Liver (tissue), 9 donors: ENCODE data around the gene JAKMIP2. TPM values are rescaled to one million over a fixed set of nuclear protein-coding genes. Genes with fewer than 3 reads are reported as not detected.
A peak's percentile ranks its signal among the peaks of the same experiment; 100 is the strongest.

Experiments used
- DNase-seq: peaks from one replicate; pipeline ENCODE4 v3.0.0-alpha.2; 2017; ENCODE audit warnings: low spot score
- H3K27ac ChIP-seq, 2 donors: one replicate each; pipeline ENCODE4 v1.7.0; 2013; ENCODE audit warnings: inconsistent platforms in 2 of 2, low read length in 2 of 2, control low read depth in 1 of 2, low read depth in 1 of 2, mild to moderate bottlenecking in 1 of 2
- H3K27me3 ChIP-seq, 4 donors: one replicate each; pipeline versions ENCODE4 v1.6.1 to v1.7.0; 2013; ENCODE audit warnings: low read length in 3 of 4, inconsistent platforms in 1 of 4, mild to moderate bottlenecking in 1 of 4, moderate library complexity in 1 of 4; ENCODE audit not compliant: control insufficient read depth in 4 of 4, insufficient read depth in 4 of 4
- H3K36me3 ChIP-seq, 4 donors: one replicate each; pipeline versions ENCODE4 v1.6.1 to v1.7.0; 2013; ENCODE audit warnings: low read length in 3 of 4, mild to moderate bottlenecking in 3 of 4, low read depth in 1 of 4, moderate library complexity in 1 of 4; ENCODE audit not compliant: control insufficient read depth in 4 of 4, insufficient read depth in 3 of 4
- H3K4me1 ChIP-seq, 4 donors: one replicate each; pipeline versions ENCODE4 v1.6.1 to v1.7.0; 2013; ENCODE audit warnings: low read length in 3 of 4, mild to moderate bottlenecking in 3 of 4, moderate library complexity in 1 of 4; ENCODE audit not compliant: control insufficient read depth in 4 of 4, insufficient read depth in 4 of 4
- H3K4me3 ChIP-seq, 3 donors: one replicate each; pipeline versions ENCODE4 v1.6.1 to v1.7.0; 2013; ENCODE audit warnings: low read length in 3 of 3, control low read depth in 1 of 3, low read depth in 1 of 3, mild to moderate bottlenecking in 1 of 3
- H3K9ac ChIP-seq, 2 donors: one replicate each; pipeline ENCODE4 v1.7.0; 2013; ENCODE audit warnings: low read length in 2 of 2, mild to moderate bottlenecking in 2 of 2, moderate library complexity in 2 of 2, control low read depth in 1 of 2, low read depth in 1 of 2
- H3K9me3 ChIP-seq, 4 donors: one replicate each; pipeline versions ENCODE4 v1.6.1 to v1.7.0; 2013; ENCODE audit warnings: low read length in 3 of 4; ENCODE audit not compliant: control insufficient read depth in 4 of 4
- EGR1 ChIP-seq, 2 donors: IDR thresholded peaks; 2 replicates each; pipeline ENCODE4 v1.6.1; 2016 to 2018; ENCODE audit warnings: antibody characterized with exemption in 2 of 2, low read depth in 2 of 2
- FOXA1 ChIP-seq: IDR thresholded peaks from 2 replicates; pipeline ENCODE4 v1.6.1; 2016; ENCODE audit warnings: antibody characterized with exemption
- FOXA2 ChIP-seq: IDR thresholded peaks from 2 replicates; pipeline ENCODE4 v1.6.1; 2016; ENCODE audit warnings: antibody characterized with exemption
- GABPA ChIP-seq, 2 donors: IDR thresholded peaks in 1 of 2; conservative IDR thresholded peaks in 1 of 2; 2 replicates each; pipeline ENCODE4 v1.6.1; 2016; ENCODE audit warnings: antibody characterized with exemption in 2 of 2, mild to moderate bottlenecking in 1 of 2, moderate library complexity in 1 of 2
- HNF4A ChIP-seq, 2 donors: conservative IDR thresholded peaks; 2 replicates each; pipeline ENCODE4 v1.6.1; 2016; ENCODE audit warnings: antibody characterized with exemption in 2 of 2, mild to moderate bottlenecking in 2 of 2
- HNF4G ChIP-seq: IDR thresholded peaks from 2 replicates; pipeline ENCODE4 v1.6.1; 2016; ENCODE audit warnings: antibody characterized with exemption
- JUND ChIP-seq, 2 donors: IDR thresholded peaks; 2 replicates each; pipeline ENCODE4 v1.6.1; 2016; ENCODE audit warnings: antibody characterized with exemption in 2 of 2
- NR2F2 ChIP-seq: IDR thresholded peaks from 2 replicates; pipeline ENCODE4 v1.6.1; 2016; ENCODE audit warnings: antibody characterized with exemption
- RAD21 ChIP-seq, 2 donors: IDR thresholded peaks; 2 replicates each; pipeline ENCODE4 v1.6.1; 2016; ENCODE audit warnings: antibody characterized with exemption in 2 of 2, mild to moderate bottlenecking in 2 of 2
- RXRA ChIP-seq, 2 donors: IDR thresholded peaks; 2 replicates each; pipeline ENCODE4 v1.6.1; 2017 to 2018; ENCODE audit warnings: antibody characterized with exemption in 2 of 2, mild to moderate bottlenecking in 1 of 2
- SP1 ChIP-seq: IDR thresholded peaks from 2 replicates; pipeline ENCODE4 v1.6.1; 2018; ENCODE audit warnings: antibody characterized with exemption, mild to moderate bottlenecking
- TAF1 ChIP-seq: conservative IDR thresholded peaks from 2 replicates; pipeline ENCODE4 v1.6.1; 2016; ENCODE audit warnings: antibody characterized with exemption, mild to moderate bottlenecking
- YY1 ChIP-seq: IDR thresholded peaks from 2 replicates; pipeline ENCODE4 v1.6.1; 2016; ENCODE audit warnings: antibody characterized with exemption, mild to moderate bottlenecking
- WGBS: extraction: QIAGEN DNeasy Blood & Tissue Kit; methylation state at CpG from one replicate; pipeline ENCODE4 v1.1.7; 2013; 5-methylcytosine and 5-hydroxymethylcytosine counted together
- polyA plus RNA-seq, 2 donors: library from polyadenylated mRNA; stranded (reverse) in 1 of 2; unstranded in 1 of 2; fragments of 200-250 nt in 1 of 2; fragments of >200 nt in 1 of 2; fragmentation: Nextera tagmentation in 1 of 2; extraction: Ambion mirVana in 1 of 2; gene quantifications; one replicate each; pipeline versions ENCODE4 v1.2.1 to v1.2.3, GENCODE V29; 2013 to 2015
- total RNA-seq, 2 donors: library from RNA; depleted of rRNA; stranded (reverse); fragments of >200 nt; gene quantifications; one replicate each; pipeline ENCODE4 v1.2.3, GENCODE V29; 2014
- TF ChIP-seq, protein P1 (sequence below): IDR thresholded peaks from 2 replicates; pipeline ENCODE4 v1.6.1; 2016; ENCODE audit warnings: antibody characterized with exemption
- TF ChIP-seq, protein P2 (sequence below): IDR thresholded peaks from 2 replicates; pipeline ENCODE4 v1.6.1; 2016; ENCODE audit warnings: antibody characterized with exemption
- TF ChIP-seq, protein P3 (sequence below): IDR thresholded peaks from 2 replicates; pipeline ENCODE4 v1.6.1; 2016; ENCODE audit warnings: antibody characterized with exemption, mild to moderate bottlenecking
- TF ChIP-seq, protein P4 (sequence below): IDR thresholded peaks from 2 replicates; pipeline ENCODE4 v1.6.1; 2016; ENCODE audit warnings: antibody characterized with exemption
- TF ChIP-seq, protein P5 (sequence below): fragments of 150-350 bp; IDR thresholded peaks from 2 replicates; pipeline ENCODE4 v1.5.1; 2017; ENCODE audit warnings: improper control_type of control experiment, low read depth, low read length; ENCODE audit not compliant: missing input control
- donor health status: healthy.
- donor health status: healthy.
- donor health status: healthy.
- donor health status: healthy.
- donor health status: healthy.

JAKMIP2 gene
- total and polyA plus RNA-seq, 4 donors = 0.06 to 0.38 (median 0.24) TPM

DNA sequence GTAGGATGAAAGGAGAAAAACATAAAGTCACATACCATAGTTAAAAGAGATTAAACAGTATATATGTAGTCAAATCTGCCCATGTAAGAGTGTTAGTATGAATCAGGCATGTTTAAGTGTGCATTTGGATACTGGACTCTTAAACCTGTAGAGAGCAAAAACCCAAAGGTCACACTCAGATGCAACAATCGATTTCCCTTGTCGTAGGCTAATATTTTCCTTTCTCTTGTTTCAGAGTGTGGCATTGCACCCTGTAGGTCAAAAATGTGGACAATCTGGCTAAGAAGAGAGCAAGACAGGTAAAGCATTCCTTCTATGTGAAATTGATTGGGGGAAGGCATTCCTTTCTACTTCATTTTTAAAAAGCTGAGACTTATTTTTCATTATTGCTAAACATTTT is 8.9 kb downstream of the JAKMIP2 start:
- Histone ChIP-seq H3K27me3 (no peaks in the 10 kb centered on the region), H3K4me3 (no peak overlapping the region), H3K27ac (no peak overlapping the region), H3K9ac (no peak overlapping the region), H3K36me3 (no peaks in the 10 kb centered on the region), H3K9me3 (no peaks in the 10 kb centered on the region), H3K4me1 (peaks cover 2 to 16% (median 11%) of the 10 kb centered on the region in 4 donors)
- no peak for DNase-seq
- WGBS = 28% methylated on average over 2 of the region's 2 CpGs
- TF ChIP-seq GABPA (IDR thresholded peaks at IDR 0.05 in 1 of 2, conservative IDR thresholded peaks at IDR 0.05 in 1 of 2) (no peak), NR2F2 (peak; percentile 68), TAF1 (no peak), HNF4G (peak; percentile 92), JUND (IDR thresholded peaks at IDR 0.05) (peak; percentile 87 to 94), SP1 (peak; percentile 89), RAD21 (IDR thresholded peaks at IDR 0.05) (peak; percentile 53 to 70), FOXA2 (peak; percentile 69), RXRA (IDR thresholded peaks at IDR 0.05) (peak; percentile 98 to 99), YY1 (peak; percentile 46), FOXA1 (peak; percentile 64), EGR1 (IDR thresholded peaks at IDR 0.05; ENCODE audit: low read depth in 2 of 2) (peak in 1 of 2 donors; percentile 54), HNF4A (conservative IDR thresholded peaks at IDR 0.05) (peak; percentile 97 to 98)
- TF ChIP-seq, protein P1, sequence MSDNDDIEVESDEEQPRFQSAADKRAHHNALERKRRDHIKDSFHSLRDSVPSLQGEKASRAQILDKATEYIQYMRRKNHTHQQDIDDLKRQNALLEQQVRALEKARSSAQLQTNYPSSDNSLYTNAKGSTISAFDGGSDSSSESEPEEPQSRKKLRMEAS = peak; percentile 64
- TF ChIP-seq, protein P2, sequence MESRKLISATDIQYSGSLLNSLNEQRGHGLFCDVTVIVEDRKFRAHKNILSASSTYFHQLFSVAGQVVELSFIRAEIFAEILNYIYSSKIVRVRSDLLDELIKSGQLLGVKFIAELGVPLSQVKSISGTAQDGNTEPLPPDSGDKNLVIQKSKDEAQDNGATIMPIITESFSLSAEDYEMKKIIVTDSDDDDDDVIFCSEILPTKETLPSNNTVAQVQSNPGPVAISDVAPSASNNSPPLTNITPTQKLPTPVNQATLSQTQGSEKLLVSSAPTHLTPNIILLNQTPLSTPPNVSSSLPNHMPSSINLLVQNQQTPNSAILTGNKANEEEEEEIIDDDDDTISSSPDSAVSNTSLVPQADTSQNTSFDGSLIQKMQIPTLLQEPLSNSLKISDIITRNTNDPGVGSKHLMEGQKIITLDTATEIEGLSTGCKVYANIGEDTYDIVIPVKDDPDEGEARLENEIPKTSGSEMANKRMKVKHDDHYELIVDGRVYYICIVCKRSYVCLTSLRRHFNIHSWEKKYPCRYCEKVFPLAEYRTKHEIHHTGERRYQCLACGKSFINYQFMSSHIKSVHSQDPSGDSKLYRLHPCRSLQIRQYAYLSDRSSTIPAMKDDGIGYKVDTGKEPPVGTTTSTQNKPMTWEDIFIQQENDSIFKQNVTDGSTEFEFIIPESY = peak; percentile 77
- TF ChIP-seq, protein P3, sequence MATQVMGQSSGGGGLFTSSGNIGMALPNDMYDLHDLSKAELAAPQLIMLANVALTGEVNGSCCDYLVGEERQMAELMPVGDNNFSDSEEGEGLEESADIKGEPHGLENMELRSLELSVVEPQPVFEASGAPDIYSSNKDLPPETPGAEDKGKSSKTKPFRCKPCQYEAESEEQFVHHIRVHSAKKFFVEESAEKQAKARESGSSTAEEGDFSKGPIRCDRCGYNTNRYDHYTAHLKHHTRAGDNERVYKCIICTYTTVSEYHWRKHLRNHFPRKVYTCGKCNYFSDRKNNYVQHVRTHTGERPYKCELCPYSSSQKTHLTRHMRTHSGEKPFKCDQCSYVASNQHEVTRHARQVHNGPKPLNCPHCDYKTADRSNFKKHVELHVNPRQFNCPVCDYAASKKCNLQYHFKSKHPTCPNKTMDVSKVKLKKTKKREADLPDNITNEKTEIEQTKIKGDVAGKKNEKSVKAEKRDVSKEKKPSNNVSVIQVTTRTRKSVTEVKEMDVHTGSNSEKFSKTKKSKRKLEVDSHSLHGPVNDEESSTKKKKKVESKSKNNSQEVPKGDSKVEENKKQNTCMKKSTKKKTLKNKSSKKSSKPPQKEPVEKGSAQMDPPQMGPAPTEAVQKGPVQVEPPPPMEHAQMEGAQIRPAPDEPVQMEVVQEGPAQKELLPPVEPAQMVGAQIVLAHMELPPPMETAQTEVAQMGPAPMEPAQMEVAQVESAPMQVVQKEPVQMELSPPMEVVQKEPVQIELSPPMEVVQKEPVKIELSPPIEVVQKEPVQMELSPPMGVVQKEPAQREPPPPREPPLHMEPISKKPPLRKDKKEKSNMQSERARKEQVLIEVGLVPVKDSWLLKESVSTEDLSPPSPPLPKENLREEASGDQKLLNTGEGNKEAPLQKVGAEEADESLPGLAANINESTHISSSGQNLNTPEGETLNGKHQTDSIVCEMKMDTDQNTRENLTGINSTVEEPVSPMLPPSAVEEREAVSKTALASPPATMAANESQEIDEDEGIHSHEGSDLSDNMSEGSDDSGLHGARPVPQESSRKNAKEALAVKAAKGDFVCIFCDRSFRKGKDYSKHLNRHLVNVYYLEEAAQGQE = peak; percentile 31
- TF ChIP-seq, protein P4, sequence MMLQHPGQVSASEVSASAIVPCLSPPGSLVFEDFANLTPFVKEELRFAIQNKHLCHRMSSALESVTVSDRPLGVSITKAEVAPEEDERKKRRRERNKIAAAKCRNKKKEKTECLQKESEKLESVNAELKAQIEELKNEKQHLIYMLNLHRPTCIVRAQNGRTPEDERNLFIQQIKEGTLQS = peak; percentile 55
- TF ChIP-seq, protein P5, sequence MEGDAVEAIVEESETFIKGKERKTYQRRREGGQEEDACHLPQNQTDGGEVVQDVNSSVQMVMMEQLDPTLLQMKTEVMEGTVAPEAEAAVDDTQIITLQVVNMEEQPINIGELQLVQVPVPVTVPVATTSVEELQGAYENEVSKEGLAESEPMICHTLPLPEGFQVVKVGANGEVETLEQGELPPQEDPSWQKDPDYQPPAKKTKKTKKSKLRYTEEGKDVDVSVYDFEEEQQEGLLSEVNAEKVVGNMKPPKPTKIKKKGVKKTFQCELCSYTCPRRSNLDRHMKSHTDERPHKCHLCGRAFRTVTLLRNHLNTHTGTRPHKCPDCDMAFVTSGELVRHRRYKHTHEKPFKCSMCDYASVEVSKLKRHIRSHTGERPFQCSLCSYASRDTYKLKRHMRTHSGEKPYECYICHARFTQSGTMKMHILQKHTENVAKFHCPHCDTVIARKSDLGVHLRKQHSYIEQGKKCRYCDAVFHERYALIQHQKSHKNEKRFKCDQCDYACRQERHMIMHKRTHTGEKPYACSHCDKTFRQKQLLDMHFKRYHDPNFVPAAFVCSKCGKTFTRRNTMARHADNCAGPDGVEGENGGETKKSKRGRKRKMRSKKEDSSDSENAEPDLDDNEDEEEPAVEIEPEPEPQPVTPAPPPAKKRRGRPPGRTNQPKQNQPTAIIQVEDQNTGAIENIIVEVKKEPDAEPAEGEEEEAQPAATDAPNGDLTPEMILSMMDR = no peak
